LNCAP (cell line): ENCODE results near the gene UPP2.

ENCODE experiments used
- CTCF ChIP-seq: fragments of 450-650 bp; IDR thresholded peaks from 2 replicates; pipeline ENCODE4 v1.5.1; 2017; ENCODE audit warnings: mild to moderate bottlenecking

The UPP2 gene

GRCh38 chr2:158131919-158132566, 30.4 kb downstream of the UPP2 start:
- TF ChIP-seq CTCF = no peak

DNA sequence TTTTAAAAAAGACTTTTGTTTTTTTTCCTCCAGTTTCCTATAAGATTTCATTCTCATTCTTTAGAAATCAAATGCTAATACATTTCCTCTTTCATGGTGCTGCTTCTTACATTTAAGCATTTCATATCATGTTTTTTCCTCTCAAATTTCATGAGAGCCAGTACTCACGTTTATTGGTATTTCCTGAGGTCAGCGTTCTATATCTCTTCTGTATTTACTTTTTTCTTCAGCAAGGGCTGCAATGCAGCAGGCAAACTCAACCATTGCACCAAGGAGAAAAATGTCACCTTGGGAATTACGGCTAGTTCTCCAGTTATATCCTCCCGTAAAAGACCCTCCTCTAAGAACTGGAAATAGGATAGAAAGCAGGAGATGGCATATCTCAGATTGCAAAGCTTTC, 32.4 kb downstream of the UPP2 start:
- no peak for TF ChIP-seq CTCF

DNA sequence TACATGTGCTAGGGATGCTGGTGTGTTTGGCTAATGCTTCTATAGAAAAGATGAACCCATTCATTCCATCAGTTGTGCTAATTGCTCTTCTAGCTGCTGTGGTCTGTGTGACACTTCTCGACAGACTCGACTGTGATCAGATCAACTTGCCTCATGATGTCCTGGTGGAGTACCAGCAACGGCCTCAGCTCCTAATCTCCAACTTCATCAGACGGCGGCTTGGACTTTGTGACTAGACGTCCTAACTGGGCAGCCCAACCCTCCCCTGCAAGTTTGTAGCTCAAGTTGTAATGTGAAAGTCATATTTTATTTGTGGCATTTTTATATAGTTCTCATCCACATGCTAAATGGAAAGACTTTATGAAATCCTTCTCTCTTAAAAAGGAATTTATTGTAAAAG, 33.0 kb downstream of the UPP2 start:
- TF ChIP-seq CTCF = no peak

DNA sequence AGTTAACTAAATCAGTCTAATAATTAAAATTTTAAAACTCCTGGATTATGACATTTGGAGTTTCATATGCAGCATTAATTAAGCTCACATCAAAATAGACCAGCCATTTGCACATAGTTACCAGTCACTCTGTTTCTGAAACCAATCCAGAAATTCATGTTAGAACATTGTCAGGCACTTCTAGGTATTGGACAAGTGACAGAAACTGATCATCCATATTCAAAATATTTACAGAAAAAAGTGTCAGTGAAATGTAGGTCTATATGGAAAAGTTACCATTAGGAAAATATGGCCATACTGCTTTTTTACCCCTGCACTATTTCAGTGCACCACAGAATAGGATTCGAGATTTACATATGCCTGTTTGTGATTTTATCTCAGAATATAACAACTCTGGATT, 33.4 kb downstream of the UPP2 start:
- TF ChIP-seq CTCF = no peak

GRCh38 chr2:158138255-158138654, 36.6 kb downstream of the UPP2 start:
- no peak for TF ChIP-seq CTCF

DNA sequence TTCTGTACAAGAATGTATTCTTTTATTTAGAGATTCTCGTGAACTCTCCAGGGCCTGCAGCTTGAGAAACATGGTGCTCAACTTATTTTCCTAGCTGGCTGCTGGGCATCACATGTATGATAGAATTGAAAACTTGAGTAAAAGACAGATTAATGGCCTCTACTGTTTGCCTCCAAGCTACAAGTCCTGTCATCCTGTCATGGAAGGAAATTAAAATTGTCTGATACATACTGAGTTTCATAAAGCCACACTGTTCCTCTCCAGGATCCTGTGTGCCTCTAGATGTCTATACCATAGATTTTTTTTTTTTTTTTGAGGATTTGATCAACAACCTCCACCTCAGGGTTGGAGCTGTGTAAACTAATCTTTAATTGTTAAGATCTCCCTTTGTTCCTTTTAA, 38.5 kb downstream of the UPP2 start:
- TF ChIP-seq CTCF = no peak

- no peak for TF ChIP-seq CTCF
Measured at GRCh38 chr2:158142165-158142564, 40.5 kb downstream of the UPP2 start.
